WERI-Rb-1 (cell line): ENCODE data around the gene HGD.

ENCODE experiments used
- DNase-seq: peaks from one replicate; pipeline ENCODE4 v3.0.0-alpha.2; 2020
- H3K27ac ChIP-seq: fragments of 250-450 bp; sonication (Bioruptor Pico); 2 replicates; pipeline ENCODE4 v1.5.1; 2020; ENCODE audit warnings: mild to moderate bottlenecking, moderate library complexity
- H3K27me3 ChIP-seq: fragments of 250-450 bp; sonication (Bioruptor Pico); 2 replicates; pipeline ENCODE4 v1.5.1; 2021; ENCODE audit warnings: mild to moderate bottlenecking, low read depth, moderate library complexity; ENCODE audit not compliant: insufficient read depth, severe bottlenecking
- H3K36me3 ChIP-seq: fragments of 250-450 bp; sonication (Bioruptor Pico); 2 replicates; pipeline ENCODE4 v1.5.1; 2020; ENCODE audit warnings: mild to moderate bottlenecking, moderate library complexity
- H3K4me3 ChIP-seq: 2 replicates; pipeline ENCODE4 v1.5.1; 2011; ENCODE audit warnings: low read depth, mild to moderate bottlenecking, control low read depth, low read length
- H3K9me3 ChIP-seq: fragments of 250-450 bp; sonication (Bioruptor Pico); 2 replicates; pipeline ENCODE4 v1.5.1; 2021; ENCODE audit warnings: mild to moderate bottlenecking, moderate library complexity; ENCODE audit not compliant: severe bottlenecking
- CTCF ChIP-seq: IDR thresholded peaks from 2 replicates; pipeline ENCODE4 v1.5.1; 2011; ENCODE audit warnings: low read depth, mild to moderate bottlenecking, control low read depth, inconsistent platforms, low read length

The HGD gene

GRCh38 chr3:120596853-120597223, 85.2 kb downstream of the HGD start:
- peaks cover 28% of the 10 kb centered on the region for H3K36me3 ChIP-seq
- peak overlapping the region; percentile 83 for H3K4me3 ChIP-seq
- DNase-seq, result no peak
- no peaks in the 10 kb centered on the region for H3K9me3 ChIP-seq
- TF ChIP-seq CTCF, result no peak
- no peaks in the 10 kb centered on the region for H3K27me3 ChIP-seq
- no peak overlapping the region for H3K27ac ChIP-seq

- Histone ChIP-seq H3K36me3 (peaks cover 22% of the 10 kb centered on the region), H3K4me3 (peak within 1 kb of the TSS; percentile 83), H3K27me3 (no peaks in the 10 kb centered on the region), H3K9me3 (no peaks in the 10 kb centered on the region), H3K27ac (peak within 1 kb of the TSS; percentile 90)
- peak; percentile 99 for DNase-seq
- TF ChIP-seq CTCF, result no peak
Observed at GRCh38 chr3:120596116-120596852, 85.8 kb downstream of the HGD start, which contains the start of gene NDUFB4. Gene NDUFB4 (plus strand): TSS chr3:120596336. CDS start chr3:120596360, 24 bp downstream.

- peak overlapping the region; percentile 90 for H3K27ac ChIP-seq
- TF ChIP-seq CTCF, result no peak
Observed at GRCh38 chr3:120595788-120596115, 86.3 kb downstream of the HGD start.

GRCh38 chr3:120587332-120587975, 94.6 kb downstream of the HGD start:
- Histone ChIP-seq H3K4me3 (no peak overlapping the region), H3K27ac (no peak overlapping the region), H3K36me3 (no peaks in the 10 kb centered on the region), H3K9me3 (no peaks in the 10 kb centered on the region), H3K27me3 (no peaks in the 10 kb centered on the region)
- DNase-seq, result no peak
- TF ChIP-seq CTCF, result no peak

More at GRCh38 chr3:120595788-120596115, 86.3 kb downstream of the HGD start:
- Histone ChIP-seq H3K4me3 (peak overlapping the region; percentile 83), H3K27me3 (no peaks in the 10 kb centered on the region), H3K9me3 (no peaks in the 10 kb centered on the region), H3K36me3 (peaks cover 18% of the 10 kb centered on the region)
- DNase-seq, result no peak
